ENCODE data around the gene DNAJC28. TPM values are rescaled to one million over a fixed set of nuclear protein-coding genes. Genes with fewer than 3 reads are reported as not detected.
"Not testable (repeated sequence)": the region's sequence is repeated elsewhere in the genome, so short reads cannot be mapped to it uniquely, and the experiment has no call there.

Gene DNAJC28
- total RNA-seq, 4 donors from 2014 or later = 5.6 to 12.3 (median 9.3) TPM

DNA sequence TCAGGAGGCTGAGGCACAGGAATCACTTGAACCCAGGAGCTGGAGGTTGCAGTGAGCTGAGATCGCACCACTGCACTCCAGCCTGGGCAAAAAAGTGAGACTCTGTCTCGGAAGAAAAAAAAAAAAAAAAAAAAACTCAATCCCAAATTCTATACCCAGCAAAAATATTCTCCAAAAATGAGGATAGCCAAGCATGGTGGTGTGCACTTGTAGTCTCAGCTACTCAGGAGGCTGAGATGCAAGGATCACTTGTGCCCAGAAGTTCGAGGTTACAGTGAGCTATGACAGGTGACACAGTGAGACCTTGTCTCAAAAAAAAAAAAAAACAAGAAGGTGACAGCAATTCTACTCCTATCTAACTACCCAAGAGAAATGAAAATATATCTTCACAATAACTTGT, 18.2 kb downstream of the DNAJC28 start:
- 96% methylated on average over 3 of the region's 3 CpGs for WGBS, 2 donors
- DNase-seq = no peak
- intact Hi-C loops (cut with DNase I) = no loop called here

DNA sequence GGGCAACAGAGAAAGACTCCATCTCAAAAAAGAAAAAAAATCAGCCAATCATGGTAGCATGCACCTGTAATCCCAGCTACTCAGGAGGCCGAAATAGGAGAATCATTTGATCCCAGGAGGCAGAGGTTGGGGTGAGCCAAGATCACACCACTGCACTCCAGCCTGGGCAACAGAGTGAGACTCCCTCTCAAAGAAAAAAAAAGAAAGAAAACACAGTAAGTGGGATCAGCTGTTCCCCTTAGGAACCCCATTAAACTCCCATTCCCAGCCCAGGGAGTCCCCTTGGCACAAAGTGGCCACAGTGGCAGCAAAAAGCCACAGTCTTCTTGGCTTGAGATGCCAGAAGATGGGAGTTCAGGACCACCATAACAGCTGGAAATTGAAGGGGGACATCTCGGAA, 20.8 kb downstream of the DNAJC28 start:
- no peak for DNase-seq
- no peak for TF ChIP-seq CTCF (IDR thresholded peaks at IDR 0.05)
- TF ChIP-seq POLR2A (IDR thresholded peaks at IDR 0.05) = no peak

More for the DNA sequence above, 18.2 kb downstream of the DNAJC28 start:
- TF ChIP-seq CTCF (IDR thresholded peaks at IDR 0.05) = no peak
- no peak for TF ChIP-seq POLR2A (IDR thresholded peaks at IDR 0.05)
- H3K27me3 ChIP-seq = no peaks in the 10 kb centered on the region
- peaks cover 14 to 17% of the 10 kb centered on the region in 2 donors for H3K4me1 ChIP-seq
- H3K4me3 ChIP-seq (replicated peaks in 1 of 3) = no peak overlapping the region
- no peaks in the 10 kb centered on the region for H3K9me3 ChIP-seq
- H3K36me3 ChIP-seq = no peaks in the 10 kb centered on the region
- H3K27ac ChIP-seq = no peak overlapping the region

GRCh38 chr21:33469183-33469582, 22.3 kb downstream of the DNAJC28 start:
- H3K4me3 ChIP-seq (replicated peaks in 1 of 3); H3K9me3 ChIP-seq; H3K27me3 ChIP-seq; DNase-seq; H3K4me1 ChIP-seq; intact Hi-C loops (cut with DNase I); H3K27ac ChIP-seq; H3K36me3 ChIP-seq: not testable (repeated sequence)
- 89 to 94% methylated on average over 4 of the region's 4 CpGs for WGBS, 2 donors

More for the DNA sequence above, 20.8 kb downstream of the DNAJC28 start:
- WGBS, 2 donors = 97 to 98% methylated on average over 2 of the region's 2 CpGs
- intact Hi-C loops (cut with DNase I) = no loop called here
- Histone ChIP-seq H3K27me3 (no peaks in the 10 kb centered on the region), H3K4me1 (peaks cover 3 to 8% of the 10 kb centered on the region in 2 donors), H3K36me3 (no peaks in the 10 kb centered on the region), H3K9me3 (no peaks in the 10 kb centered on the region), H3K27ac (no peak overlapping the region), H3K4me3 (replicated peaks in 1 of 3) (no peak overlapping the region)

GRCh38 chr21:33461538-33462250, 29.8 kb downstream of the DNAJC28 start:
- no peak overlapping the region for H3K27ac ChIP-seq
- no peak for DNase-seq
- intact Hi-C loops (cut with DNase I) = no loop called here
- no peaks in the 10 kb centered on the region for H3K4me1 ChIP-seq
- no peaks in the 10 kb centered on the region for H3K9me3 ChIP-seq
- WGBS, 2 donors = 91 to 94% methylated on average over 5 of the region's 5 CpGs
- H3K36me3 ChIP-seq = peaks cover 19 to 55% of the 10 kb centered on the region in 2 donors
- TF ChIP-seq CTCF (IDR thresholded peaks at IDR 0.05) (no peak), POLR2A (IDR thresholded peaks at IDR 0.05) (no peak)
- no peak overlapping the region for H3K4me3 ChIP-seq (replicated peaks in 1 of 3)
- no peaks in the 10 kb centered on the region for H3K27me3 ChIP-seq

DNA sequence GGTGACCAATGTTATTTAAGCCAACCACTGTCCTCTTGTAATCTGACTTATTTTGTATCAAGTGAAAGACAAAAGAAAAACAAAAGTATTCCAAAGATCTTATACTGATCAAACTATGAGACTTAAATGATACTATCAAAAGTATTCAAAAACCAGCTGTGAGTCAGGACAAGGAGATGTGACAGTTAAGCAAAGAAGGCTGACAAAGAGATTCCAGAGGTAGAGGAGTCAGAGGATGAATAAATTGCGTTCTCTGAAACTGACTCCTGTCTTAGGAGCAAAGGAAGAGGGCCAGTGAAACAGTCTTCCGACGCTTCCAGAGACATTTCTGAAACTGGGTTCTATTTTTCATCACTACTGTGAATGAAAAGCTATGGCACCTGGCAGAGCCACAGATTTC, 32.7 kb downstream of the DNAJC28 start:
- H3K4me3 ChIP-seq (replicated peaks in 1 of 3) = no peak overlapping the region
- no peaks in the 10 kb centered on the region for H3K27me3 ChIP-seq
- 89 to 96% methylated on average over 3 of the region's 3 CpGs for WGBS, 2 donors
- TF ChIP-seq CTCF (IDR thresholded peaks at IDR 0.05) (no peak), POLR2A (IDR thresholded peaks at IDR 0.05) (no peak)
- H3K9me3 ChIP-seq = no peaks in the 10 kb centered on the region
- peaks cover 0 to 4% of the 10 kb centered on the region in 2 donors for H3K4me1 ChIP-seq
- H3K27ac ChIP-seq = no peak overlapping the region
- H3K36me3 ChIP-seq = peaks cover 29 to 56% of the 10 kb centered on the region in 2 donors
- no peak for DNase-seq
- intact Hi-C loops (cut with DNase I) = no loop called here

All from thyroid gland (tissue), 4 donors.